ENCODE results near the gene ATP1A2.

The ATP1A2 gene

DNA sequence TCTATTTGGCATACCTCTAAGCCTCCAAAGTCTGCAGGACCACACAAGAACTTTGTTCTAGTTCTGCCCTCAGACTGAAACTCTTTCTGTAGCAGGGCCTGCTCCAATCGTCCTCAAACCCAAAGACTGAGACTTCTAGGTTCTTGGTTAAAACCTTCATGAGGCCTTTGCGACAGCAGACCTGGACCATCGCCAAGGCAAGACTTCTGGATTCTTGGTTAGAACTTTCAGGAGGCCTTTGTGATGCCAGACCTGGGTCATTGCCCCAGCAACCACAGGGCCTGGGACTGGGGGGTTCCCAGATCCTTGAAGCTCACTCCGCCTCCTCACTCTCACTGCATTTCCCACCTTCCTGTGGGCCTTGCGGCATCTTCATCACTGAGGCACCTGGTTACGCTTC, 35.7 kb downstream of the ATP1A2 start, which contains the start of gene ATP1A4:
Gene ATP1A4, plus strand, starts transcription at position 301 of the 400 bp plus-strand sequence. CDS start 438 bp downstream, outside the sequence.
- DNase-seq: no peak

GRCh38 chr1:160154790-160155189, 39.2 kb downstream of the ATP1A2 start:
- no peak for DNase-seq

DNA sequence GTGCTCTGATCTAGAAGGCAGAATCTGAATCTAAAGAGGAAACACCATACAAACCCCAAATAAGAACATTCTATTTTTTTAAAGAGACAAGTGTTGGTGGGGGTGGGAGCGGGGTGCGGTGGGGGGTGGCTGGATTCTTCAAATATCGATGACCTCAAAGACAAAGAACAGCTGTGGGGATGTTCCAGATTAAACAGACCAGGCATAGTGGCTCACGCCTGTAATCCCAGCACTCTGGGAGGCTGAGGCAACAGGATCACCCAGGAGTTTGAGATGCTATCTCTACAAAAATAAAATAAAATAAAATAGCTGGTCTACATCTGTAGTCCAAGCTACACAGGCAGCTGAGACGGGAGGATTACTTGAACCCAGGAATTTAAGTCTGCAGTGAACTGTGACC, 40.8 kb downstream of the ATP1A2 start:
- DNase-seq: no peak

DNA sequence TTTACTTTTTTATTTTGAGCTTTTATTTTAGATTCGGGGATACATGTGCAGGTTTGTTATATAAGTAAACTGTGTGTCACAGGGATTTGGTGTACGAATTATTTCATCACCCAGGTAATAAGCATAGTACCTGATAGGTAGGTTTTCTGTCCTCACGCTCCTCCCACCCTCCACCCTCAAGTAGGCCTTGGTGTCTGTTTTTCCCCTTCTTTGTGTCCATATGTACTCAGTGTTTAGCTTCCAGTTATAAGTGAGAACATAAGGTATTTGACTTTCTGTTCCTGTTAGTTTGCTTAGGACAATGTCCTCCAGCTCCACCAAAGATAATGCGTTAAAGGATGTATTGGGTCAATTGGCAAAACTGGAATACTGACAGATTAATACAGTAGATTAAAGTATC, 41.6 kb downstream of the ATP1A2 start:
- no peak for DNase-seq

- no peak for DNase-seq
Observed at GRCh38 chr1:160158031-160158430, 42.5 kb downstream of the ATP1A2 start.

GRCh38 chr1:160158534-160158933, 43.0 kb downstream of the ATP1A2 start:
- DNase-seq: no peak

GRCh38 chr1:160159846-160160245, 44.3 kb downstream of the ATP1A2 start:
- DNase-seq: no peak

DNA sequence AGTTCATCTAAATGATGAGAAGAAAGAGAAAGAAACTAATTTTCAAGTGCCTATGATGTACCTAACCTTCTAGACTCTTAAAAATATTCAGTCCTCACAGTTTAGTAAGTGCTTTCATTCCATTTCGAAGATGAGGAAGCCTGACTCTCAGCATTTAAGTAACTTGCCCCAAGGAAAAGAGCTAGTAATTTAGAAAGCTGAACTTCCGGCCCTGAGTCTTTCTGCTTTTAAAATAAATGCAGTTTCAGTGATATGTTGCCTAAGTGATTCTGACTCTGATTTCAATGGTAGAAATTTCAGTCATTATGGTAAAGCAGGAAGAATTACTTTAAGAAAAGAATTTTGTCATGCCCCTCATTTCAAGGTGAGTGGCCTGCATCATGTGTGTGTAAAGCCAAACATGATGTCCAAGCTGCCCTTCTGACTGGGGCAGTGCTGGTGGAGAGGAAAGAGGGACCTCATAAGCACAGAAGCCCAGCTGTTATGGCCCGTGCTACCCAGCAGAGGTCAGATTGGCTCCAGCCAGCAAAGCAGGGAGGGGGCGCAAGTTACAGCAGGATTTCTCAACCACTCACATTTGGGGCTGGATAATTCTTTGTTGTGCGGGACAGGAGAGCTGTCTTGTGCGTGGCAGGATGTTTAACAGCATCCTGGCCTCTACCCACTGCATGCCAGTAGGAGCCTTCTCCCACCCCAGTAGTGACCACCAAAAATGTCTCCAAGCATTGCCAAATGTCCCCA, 46.6 kb downstream of the ATP1A2 start:
- no peak for DNase-seq

GRCh38 chr1:160162931-160163330, 47.4 kb downstream of the ATP1A2 start:
- DNase-seq: no peak

GRCh38 chr1:160163615-160164014, 48.1 kb downstream of the ATP1A2 start:
- DNase-seq: no peak

DNA sequence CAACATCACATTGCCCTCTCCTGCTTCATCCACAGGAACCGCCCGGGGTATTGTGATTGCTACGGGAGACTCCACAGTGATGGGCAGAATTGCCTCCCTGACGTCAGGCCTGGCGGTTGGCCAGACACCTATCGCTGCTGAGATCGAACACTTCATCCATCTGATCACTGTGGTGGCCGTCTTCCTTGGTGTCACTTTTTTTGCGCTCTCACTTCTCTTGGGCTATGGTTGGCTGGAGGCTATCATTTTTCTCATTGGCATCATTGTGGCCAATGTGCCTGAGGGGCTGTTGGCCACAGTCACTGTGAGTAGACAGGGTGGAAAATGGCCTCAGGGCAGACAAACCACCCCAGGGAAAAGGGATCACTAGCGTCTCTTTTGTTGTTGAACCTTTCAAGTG, 48.6 kb downstream of the ATP1A2 start:
- no peak for DNase-seq

DNA sequence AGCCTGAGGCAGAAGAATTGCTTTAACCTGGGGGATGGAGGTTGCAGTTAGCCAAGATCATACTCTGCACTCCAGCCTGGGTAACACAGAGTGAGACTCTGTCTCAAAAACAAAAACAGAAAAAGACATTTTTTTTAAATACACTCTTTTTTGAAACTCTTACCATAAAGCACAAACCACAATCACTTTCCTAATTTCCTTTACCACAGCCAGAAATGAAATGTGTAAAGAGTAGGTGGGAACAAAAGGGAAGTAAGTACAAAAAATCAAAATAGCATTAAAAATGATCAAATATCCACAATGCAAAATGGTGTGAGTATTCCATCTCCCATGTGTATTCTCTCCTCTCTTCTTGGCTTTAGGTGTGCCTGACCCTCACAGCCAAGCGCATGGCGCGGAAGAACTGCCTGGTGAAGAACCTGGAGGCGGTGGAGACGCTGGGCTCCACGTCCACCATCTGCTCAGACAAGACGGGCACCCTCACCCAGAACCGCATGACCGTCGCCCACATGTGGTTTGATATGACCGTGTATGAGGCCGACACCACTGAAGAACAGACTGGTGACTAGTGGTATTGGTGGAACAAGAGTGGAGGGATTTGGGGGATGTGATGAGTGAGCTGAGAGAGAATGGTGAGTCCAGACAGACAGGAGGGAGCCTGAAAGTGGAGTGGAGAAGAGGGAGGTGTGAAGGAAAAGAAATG, 50.8 kb downstream of the ATP1A2 start:
- DNase-seq: no peak

- no peak for DNase-seq
Observed at GRCh38 chr1:160167056-160167455, 51.5 kb downstream of the ATP1A2 start.

DNA sequence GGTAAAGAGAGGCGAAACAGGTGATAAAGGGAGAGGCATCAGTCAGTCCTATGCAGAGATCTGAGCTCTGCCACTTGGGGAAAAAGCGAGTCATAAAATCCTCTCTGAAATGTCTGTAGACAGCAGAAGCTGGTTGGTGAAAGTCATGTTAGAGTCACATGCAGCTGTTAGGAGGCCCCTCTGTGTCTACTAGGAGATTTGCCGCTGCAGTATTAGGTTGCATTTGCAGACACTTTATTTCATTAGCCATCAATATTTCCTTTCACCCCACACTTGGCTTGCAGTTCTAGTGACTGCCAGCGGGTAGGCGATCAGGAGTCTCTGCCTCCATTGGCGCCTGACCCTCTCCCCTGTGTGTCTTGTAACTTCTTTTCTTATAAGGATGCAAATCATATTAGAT, 52.0 kb downstream of the ATP1A2 start:
- DNase-seq: no peak

GRCh38 chr1:160168016-160168415, 52.5 kb downstream of the ATP1A2 start:
- DNase-seq: no peak

- DNase-seq: no peak
Observed at GRCh38 chr1:160168609-160169369, 53.2 kb downstream of the ATP1A2 start.

DNA sequence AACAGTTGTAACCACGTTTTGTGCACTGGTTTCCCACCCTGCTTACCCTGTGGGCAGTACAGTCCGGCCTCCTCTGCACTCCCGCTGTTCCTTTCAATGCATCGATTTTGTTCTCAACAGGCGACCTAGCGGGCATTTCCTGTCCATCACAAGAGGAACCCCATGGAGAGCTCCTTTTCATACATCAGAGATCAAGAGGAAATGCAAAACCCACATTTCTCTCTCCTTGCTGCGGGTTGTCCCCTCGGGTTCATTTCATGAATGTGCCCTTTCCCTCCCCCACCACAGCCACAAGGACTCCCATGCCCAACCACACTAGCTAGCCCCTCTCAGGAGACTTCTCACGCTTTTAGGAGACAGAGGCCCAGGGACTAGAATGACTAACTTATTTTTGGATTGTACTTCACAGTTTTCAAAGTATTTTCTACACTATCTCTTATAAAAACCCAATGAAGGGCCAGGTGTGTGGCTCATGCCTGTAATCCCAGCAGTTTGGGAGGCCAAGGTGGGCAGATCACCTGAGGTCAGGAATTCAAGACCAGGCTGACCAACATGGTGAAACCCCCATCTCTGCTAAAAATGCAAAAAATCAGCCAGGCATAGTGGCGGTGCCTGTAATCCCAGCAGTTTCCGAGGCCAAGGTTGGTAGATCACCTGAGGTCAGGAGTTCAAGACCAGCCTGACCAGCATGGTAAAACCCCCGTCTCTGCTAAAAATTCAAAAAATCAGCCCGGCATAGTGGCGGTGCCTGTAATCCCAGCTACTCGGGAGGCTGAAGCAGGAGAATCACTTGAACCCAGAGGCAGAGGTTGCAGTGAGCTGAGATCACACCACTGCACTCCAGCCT, 54.2 kb downstream of the ATP1A2 start:
- DNase-seq: no peak

DNA sequence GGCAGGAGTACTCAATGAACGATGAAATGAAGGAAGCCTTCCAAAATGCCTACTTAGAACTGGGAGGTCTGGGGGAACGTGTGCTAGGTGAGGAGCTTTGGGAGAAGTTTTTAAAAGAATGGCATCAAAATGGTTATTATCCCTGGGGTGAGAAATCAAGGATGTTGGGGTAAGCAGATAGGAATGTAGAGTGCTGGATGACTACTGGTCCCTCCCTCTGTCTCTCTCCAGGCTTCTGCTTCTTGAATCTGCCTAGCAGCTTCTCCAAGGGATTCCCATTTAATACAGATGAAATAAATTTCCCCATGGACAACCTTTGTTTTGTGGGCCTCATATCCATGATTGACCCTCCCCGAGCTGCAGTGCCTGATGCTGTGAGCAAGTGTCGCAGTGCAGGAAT, 55.8 kb downstream of the ATP1A2 start:
- no peak for DNase-seq

DNA sequence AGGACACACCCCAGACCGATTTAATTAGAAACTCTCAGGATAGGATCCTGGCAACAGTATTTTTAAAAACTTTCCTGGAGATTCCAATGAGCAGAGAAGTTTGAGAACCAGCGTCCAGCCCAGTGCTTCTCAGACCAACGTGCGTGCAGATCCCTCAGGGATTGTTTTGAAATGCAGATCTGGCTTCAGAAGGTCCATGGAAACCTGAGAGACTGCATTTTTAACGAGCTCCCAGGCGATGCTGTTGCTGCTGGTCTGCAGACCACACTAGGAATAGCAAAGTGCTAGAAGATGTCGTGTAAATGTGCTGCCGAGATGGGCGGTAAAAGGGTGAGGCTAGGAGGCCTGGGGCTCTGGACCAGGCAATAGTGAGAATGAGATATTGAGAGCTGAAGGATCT, 56.4 kb downstream of the ATP1A2 start:
- DNase-seq: no peak

- no peak for DNase-seq
Observed at GRCh38 chr1:160177231-160177630, 61.7 kb downstream of the ATP1A2 start.

DNA sequence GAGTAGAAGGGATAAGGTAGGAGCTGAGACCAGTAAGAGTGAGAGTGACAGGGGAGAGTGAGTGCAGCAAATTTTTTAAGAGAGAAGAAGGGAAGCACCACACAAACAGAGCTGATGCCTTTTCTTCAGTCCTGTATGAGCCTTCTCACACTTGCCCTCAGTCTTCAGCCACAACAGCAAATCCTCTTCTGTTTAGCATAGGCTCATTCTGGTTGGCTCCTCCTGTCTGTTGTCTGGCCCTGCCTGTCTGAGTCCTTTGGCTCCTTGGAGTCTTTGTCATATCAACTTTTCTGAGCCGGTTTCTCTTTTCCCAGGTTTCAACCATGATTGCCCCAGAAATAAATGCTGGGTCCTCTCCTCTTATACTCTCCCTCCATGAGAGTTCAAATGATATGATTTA, 62.1 kb downstream of the ATP1A2 start:
- DNase-seq: no peak

DNA sequence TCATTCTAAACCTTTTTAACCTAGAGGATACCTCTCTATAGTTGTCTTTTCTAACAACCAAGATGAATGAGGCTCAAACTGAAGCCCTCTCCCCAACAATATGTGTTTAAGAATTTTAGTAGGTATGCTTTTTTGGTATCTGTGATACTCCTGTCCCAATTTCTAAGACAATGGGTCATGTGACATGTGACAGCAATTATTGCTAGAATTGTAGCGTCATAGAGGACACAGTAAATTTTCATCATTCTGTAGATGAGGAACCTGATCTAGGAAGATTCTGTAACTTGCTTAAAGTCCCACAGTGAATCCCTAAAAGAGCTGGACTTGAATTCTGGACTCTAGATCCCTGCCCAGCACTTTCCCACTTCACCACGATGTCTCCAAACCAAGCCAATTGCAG, 63.2 kb downstream of the ATP1A2 start:
- no peak for DNase-seq

- no peak for DNase-seq
Observed at GRCh38 chr1:160179336-160179735, 63.8 kb downstream of the ATP1A2 start.
